Neural crest cell (in vitro differentiated cells): Measurements from ENCODE around the gene KRTCAP2. TPM values are rescaled to one million over a fixed set of nuclear protein-coding genes. Genes with fewer than 3 reads are reported as not detected.
"Not testable (repeated sequence)": the region's sequence is repeated elsewhere in the genome, so short reads cannot be mapped to it uniquely, and the experiment has no call there.

Source experiments
- DNase-seq: peaks from one replicate; pipeline ENCODE4 v3.0.0; 2021; ENCODE audit warnings: low read depth, mixed read lengths, low spot score
- H3K27ac Mint-ChIP-seq: one replicate; pipeline ENCODE4 v1.8.0; 2021; ENCODE audit warnings: mild to moderate bottlenecking, mixed read lengths; ENCODE audit not compliant: unreplicated experiment
- H3K27me3 Mint-ChIP-seq: 2 replicates; pipeline ENCODE4 v1.8.0; 2021; ENCODE audit warnings: low read depth, mild to moderate bottlenecking, mixed read lengths
- H3K36me3 Mint-ChIP-seq: 2 replicates; pipeline ENCODE4 v1.8.0; 2021; ENCODE audit warnings: low read depth, mild to moderate bottlenecking, mixed read lengths
- H3K4me1 Mint-ChIP-seq: 2 replicates; pipeline ENCODE4 v1.8.0; 2021; ENCODE audit warnings: mixed read lengths
- H3K4me3 Mint-ChIP-seq: one replicate; pipeline ENCODE4 v1.8.0; 2021; ENCODE audit warnings: mild to moderate bottlenecking, mixed read lengths
- H3K9me3 Mint-ChIP-seq: 2 replicates; pipeline ENCODE4 v1.8.0; 2021; ENCODE audit warnings: mixed read lengths
- CTCF ChIP-seq: fragments of 200-600 bp; sonication (generic); conservative IDR thresholded peaks from 2 replicates; pipeline ENCODE4 v1.5.0; 2021; ENCODE audit warnings: antibody characterized with exemption, mild to moderate bottlenecking
- total RNA-seq: library from RNA; stranded (reverse); gene quantifications from 2 replicates; pipeline ENCODE4 v1.2.1, GENCODE V29; 2021

Gene KRTCAP2
- total RNA-seq, 1 donor from 2014 or later: 125 TPM

- H3K4me1 Mint-ChIP-seq: peaks cover 21% of the 10 kb centered on the region
- DNase-seq: peak; percentile 87
- no peak overlapping the region for H3K27ac Mint-ChIP-seq
- peak; percentile 89 for TF ChIP-seq CTCF
- peaks cover 4% of the 10 kb centered on the region for H3K9me3 Mint-ChIP-seq
- H3K27me3 Mint-ChIP-seq: no peaks in the 10 kb centered on the region
- peak overlapping the region; percentile 79 for H3K4me3 Mint-ChIP-seq
- H3K36me3 Mint-ChIP-seq: peaks cover 4% of the 10 kb centered on the region
Measured at GRCh38 chr1:155167166-155168104, 5.7 kb downstream of the KRTCAP2 start.

- DNase-seq: no peak
- TF ChIP-seq CTCF: no peak
- Mint-ChIP-seq H3K4me1 (peaks cover 14% of the 10 kb centered on the region), H3K9me3 (peaks cover 4% of the 10 kb centered on the region), H3K36me3 (peaks cover 4% of the 10 kb centered on the region), H3K27me3 (no peaks in the 10 kb centered on the region), H3K27ac (no peak overlapping the region), H3K4me3 (no peak overlapping the region)
Measured at GRCh38 chr1:155166471-155167165, 6.5 kb downstream of the KRTCAP2 start.

GRCh38 chr1:155166051-155166470 is 7.0 kb downstream of the KRTCAP2 start:
- Mint-ChIP-seq H3K36me3 (peaks cover 4% of the 10 kb centered on the region), H3K27me3 (no peaks in the 10 kb centered on the region), H3K4me1 (peaks cover 14% of the 10 kb centered on the region), H3K27ac (no peak overlapping the region), H3K4me3 (no peak overlapping the region), H3K9me3 (peaks cover 4% of the 10 kb centered on the region)
- no peak for DNase-seq
- no peak for TF ChIP-seq CTCF

- not testable (repeated sequence) for H3K27me3 Mint-ChIP-seq, H3K9me3 Mint-ChIP-seq, H3K36me3 Mint-ChIP-seq, H3K4me3 Mint-ChIP-seq, DNase-seq, H3K27ac Mint-ChIP-seq
- peaks cover 14% of the 10 kb centered on the region for H3K4me1 Mint-ChIP-seq
Measured at GRCh38 chr1:155164625-155165024, 8.5 kb downstream of the KRTCAP2 start.

- H3K27ac Mint-ChIP-seq, H3K36me3 Mint-ChIP-seq, H3K9me3 Mint-ChIP-seq, DNase-seq, H3K4me3 Mint-ChIP-seq: not testable (repeated sequence)
- peaks cover 14% of the 10 kb centered on the region for H3K4me1 Mint-ChIP-seq
- peaks cover 12% of the 10 kb centered on the region for H3K27me3 Mint-ChIP-seq
Measured at GRCh38 chr1:155163785-155164184, 9.3 kb downstream of the KRTCAP2 start.

DNA sequence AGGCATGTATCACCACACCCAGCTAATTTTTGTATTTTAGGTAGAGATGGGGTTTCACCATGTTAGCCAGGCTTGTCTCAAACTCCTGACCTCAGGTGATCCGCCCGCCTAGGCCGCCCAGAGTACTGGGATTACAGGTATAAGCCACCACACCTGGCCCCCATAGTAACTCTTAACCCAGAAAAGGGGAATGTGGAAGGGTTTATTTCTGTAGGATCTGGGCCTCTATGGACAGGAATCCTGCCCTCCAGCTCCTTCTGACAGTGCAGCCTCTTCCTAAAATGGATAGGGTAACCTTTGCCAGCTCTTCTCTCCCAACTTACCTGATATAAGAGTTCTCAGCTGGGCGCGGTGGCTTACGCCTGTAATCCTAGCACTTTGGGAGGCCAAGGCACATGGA is 10.5 kb downstream of the KRTCAP2 start:
- H3K9me3 Mint-ChIP-seq, H3K4me1 Mint-ChIP-seq, H3K27ac Mint-ChIP-seq, DNase-seq, H3K4me3 Mint-ChIP-seq, H3K36me3 Mint-ChIP-seq: not testable (repeated sequence)
- peaks cover 12% of the 10 kb centered on the region for H3K27me3 Mint-ChIP-seq

DNA sequence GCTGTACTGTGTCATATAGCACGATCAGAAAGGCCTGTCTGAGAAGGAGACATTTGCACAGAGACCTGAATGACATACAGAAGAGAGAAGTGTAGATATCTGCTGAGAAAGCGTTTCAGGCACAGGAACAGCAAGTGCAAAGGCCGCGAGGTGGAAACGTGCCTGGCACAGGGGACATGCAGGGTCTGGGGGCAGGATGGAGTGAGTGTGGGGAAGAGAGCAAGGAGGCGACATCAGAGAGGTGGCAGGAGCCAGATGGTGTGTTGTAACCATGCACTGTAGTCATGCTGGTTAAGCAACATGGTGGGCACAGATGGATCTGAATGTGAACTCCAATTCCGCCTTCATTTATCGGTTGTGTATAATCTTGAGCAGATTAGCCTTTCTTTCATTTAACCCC is 13.0 kb downstream of the KRTCAP2 start:
- Mint-ChIP-seq H3K4me3 (no peak overlapping the region), H3K27me3 (peaks cover 24% of the 10 kb centered on the region), H3K36me3 (no peaks in the 10 kb centered on the region), H3K9me3 (peaks cover 7% of the 10 kb centered on the region), H3K4me1 (no peaks in the 10 kb centered on the region), H3K27ac (no peak overlapping the region)
- no peak for TF ChIP-seq CTCF
- DNase-seq: no peak
